Fibroblast of skin of back (primary cell): ENCODE measurements around the gene PIK3R1.
A peak's percentile ranks its signal among the peaks of the same experiment; 100 is the strongest.

Source experiments
- DNase-seq: peaks from one replicate; pipeline ENCODE4 v3.0.0-alpha.2; 2013

Gene PIK3R1

GRCh38 chr5:68272289-68272688 is 56.7 kb downstream of the PIK3R1 start:
- no peak for DNase-seq

- no peak for DNase-seq
These were observed 58.3 kb downstream of the PIK3R1 start for GRCh38 chr5:68273717-68274409.

GRCh38 chr5:68274847-68275651 is 59.5 kb downstream of the PIK3R1 start:
- no peak for DNase-seq

DNA sequence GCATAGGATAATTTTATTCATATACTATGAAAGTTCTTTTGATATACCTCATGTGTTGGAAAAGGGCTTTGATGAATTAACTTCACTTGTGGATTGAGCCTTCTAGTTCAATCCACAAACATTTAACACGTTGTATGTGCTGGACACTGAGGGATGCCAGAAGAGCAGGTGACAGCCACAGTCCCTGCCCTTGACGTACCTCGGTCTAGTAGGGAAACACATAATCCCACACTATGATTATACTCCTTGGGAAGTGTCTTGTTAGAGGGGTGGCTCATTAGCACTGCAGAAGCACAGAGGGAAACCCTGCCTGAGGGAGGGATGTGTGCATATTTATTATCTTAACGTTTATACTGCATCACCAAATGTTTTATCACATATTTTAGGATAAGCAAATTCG is 61.2 kb downstream of the PIK3R1 start:
- no peak for DNase-seq

- DNase-seq = peak; percentile 52
These were observed 61.9 kb downstream of the PIK3R1 start for GRCh38 chr5:68277431-68277830.

DNA sequence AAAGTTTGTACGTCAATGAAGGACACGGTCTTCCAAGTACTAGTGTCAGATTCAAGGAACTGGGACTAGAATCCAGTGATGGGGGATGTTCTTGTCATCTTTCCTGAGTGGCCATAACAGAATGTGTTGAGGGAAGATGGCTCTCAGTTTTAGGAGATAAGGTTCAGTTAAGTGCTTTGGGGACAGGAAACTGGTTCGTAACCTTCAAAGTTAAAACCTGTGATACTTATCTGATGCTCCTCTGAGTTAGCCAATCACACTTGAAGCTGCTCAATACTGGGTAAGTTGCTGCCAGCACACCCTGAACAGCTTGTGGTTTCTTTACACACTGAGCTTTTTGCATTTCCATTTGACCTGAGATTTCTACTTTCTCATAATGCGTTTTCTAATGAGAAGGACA is 64.4 kb downstream of the PIK3R1 start:
- DNase-seq = no peak

DNA sequence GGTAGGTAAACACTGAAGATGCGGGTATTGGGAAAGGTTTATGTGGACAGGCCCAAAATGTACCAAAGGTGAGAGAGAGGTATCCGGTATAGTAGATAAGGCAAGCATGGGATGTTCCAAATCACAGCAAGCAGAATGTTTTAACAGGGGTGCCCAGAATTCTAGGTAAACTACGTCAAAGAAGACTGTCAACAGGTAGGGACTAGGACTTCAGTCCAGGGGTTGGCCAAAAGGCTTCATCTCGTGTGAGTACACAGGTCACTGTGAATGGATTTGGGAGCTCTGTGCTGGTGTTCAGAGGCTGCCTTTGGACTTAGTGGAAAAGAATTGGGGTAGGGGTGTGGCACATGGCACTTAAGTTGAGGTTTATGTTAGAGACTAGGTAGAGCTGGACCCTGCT is 66.4 kb downstream of the PIK3R1 start:
- DNase-seq = no peak

GRCh38 chr5:68283766-68284165 is 68.2 kb downstream of the PIK3R1 start:
- no peak for DNase-seq

GRCh38 chr5:68285075-68285840 is 69.7 kb downstream of the PIK3R1 start:
- DNase-seq = no peak

- peak; percentile 67 for DNase-seq
These were observed 70.5 kb downstream of the PIK3R1 start for GRCh38 chr5:68285851-68286611.

DNA sequence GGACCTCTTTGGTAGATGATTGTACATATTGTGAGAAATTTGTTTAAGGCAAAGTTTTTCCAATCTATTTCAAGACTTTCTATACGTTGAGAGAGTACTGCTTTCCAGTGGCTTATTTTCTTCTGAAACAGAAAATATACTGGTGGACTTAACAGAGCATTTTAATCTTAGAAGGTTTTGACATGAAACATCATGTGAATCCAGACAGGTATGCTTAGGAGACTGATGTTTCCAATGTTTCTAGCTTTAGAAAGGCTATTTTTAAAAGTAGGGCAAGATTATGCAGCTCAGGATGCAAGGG is 71.0 kb downstream of the PIK3R1 start:
- DNase-seq = no peak

DNA sequence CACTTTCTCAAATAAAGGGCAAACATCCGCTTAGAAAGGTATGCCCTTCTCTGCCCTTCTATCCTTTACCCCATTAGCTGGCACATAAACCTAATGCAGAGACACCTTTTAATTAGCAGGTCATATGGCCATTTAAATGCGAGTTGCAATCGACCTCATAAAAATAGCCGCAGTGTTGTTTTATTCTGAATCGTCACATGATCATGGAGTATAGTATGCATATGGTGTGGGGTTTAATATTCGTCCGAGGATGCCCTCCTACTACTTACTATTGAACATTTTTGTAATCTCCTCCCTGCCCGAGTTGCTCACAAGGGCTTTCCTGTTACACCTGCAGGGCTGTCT is 72.0 kb downstream of the PIK3R1 start:
- no peak for DNase-seq

DNA sequence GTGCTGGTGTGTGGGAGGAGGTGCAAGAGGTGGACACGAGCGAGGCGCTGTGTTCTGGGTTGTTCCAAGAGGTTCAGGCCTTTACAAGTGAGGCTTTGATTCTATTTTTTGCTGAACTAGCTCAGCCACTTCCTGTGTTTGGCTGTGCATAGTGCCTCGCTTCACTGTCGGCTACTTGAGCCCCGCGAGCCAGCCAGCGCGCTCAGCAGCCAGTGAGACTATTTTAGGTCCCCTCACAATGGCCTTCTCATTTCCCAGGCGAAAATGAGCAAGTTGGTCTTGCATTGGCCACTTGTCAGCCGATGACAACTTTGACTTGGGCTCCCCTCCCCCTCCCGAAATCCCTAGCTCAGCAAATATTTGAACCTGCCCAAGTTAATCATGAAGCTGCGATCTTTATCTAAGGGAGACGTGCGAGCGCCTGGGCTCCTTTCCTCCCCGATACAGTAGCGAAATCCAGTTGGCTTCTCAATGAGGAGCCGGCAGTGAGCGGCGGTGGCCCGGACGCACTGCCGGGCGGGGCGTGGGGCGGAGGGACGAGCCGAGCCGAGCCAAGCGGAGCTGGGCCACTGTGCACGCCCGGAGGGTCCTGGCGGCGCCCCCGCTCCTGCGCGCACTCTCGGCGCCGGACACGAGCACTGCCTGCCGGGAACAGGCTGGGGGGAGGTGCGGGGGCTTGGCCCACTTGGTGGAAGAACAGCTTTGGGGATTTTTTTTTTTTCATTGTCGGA is 72.6 kb downstream of the PIK3R1 start:
- DNase-seq = peak; percentile 63

DNA sequence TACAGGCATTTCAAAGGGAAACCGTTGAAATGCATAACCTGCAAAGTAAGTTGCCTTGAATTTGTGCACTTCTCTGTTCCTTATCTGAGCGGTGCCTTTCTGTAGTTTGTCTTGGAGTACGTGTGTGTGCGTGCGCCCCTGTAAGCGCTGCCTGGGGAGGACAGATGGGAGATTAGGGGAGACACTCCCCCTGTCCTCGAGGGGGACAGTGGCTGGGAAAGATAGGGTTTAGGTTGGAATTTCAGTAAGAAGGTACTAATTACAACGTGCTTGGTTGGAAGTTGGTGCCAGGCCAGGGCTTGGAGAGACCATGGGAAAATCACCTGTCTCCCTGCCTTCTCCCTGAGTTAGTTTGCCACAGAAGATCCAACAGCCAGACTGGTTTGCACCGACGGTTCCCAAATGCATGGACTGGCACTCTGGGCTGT is 73.2 kb downstream of the PIK3R1 start:
- no peak for DNase-seq

- no peak for DNase-seq
These were observed 73.9 kb downstream of the PIK3R1 start for GRCh38 chr5:68289498-68289897.

GRCh38 chr5:68290260-68290674 is 74.7 kb downstream of the PIK3R1 start:
- no peak for DNase-seq

DNA sequence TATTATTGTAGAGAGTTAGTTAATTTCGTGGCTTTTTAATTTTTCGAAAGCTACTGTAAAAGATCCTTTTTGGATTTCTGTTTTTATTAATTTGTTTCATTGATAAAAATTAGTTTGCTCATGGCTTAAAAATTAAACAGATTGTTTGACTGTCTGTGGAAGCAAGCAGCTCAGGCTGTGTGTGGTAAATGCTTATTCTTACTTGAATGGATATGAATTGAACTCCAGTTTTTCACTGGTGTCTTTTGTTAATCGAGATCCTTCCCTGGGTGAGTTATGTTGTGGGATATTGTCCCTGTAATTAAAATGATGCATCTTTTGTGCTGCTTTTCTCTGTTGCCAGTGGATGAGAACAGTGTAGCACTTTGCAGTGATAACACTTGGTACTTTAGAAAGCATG is 75.3 kb downstream of the PIK3R1 start:
- no peak for DNase-seq

GRCh38 chr5:68292316-68292715 is 76.8 kb downstream of the PIK3R1 start:
- DNase-seq = peak; percentile 75

DNA sequence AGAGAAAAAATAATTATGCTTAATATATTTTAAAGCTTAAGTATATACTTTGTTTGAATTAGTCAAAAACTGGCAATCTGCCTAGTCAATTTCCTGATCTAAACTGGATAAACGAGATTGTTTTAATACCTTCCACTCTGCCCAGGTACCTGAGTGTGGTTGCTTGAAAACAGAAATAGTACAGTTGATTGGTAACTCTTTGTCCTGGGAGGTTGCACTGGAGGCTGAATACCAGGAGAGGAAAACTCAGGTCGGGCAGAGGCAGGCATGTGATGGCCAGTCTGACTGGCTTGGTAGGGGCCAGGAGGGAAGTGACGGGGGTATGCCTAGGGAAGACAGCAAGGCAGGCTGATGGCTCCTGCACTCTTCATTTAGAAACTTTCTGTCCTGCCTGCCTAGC is 80.2 kb downstream of the PIK3R1 start:
- DNase-seq = no peak

GRCh38 chr5:68296895-68297294 is 81.3 kb downstream of the PIK3R1 start:
- no peak for DNase-seq

DNA sequence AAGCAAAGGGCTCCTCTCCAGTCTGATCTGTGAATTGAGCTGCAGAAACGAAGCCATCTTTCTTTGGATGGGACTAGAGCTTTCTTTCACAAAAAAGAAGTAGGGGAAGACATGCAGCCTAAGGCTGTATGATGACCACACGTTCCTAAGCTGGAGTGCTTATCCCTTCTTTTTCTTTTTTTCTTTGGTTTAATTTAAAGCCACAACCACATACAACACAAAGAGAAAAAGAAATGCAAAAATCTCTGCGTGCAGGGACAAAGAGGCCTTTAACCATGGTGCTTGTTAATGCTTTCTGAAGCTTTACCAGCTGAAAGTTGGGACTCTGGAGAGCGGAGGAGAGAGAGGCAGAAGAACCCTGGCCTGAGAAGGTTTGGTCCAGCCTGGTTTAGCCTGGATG is 82.1 kb downstream of the PIK3R1 start:
- DNase-seq = no peak

- DNase-seq = no peak
These were observed 82.9 kb downstream of the PIK3R1 start for GRCh38 chr5:68298479-68298878.
